HCT116 (cell line): ENCODE measurements around the gene ACAP3.

Source experiments
- ATF3 ChIP-seq: IDR thresholded peaks from 2 replicates; pipeline ENCODE4 v1.6.1; 2012
- CEBPB ChIP-seq: IDR thresholded peaks from 2 replicates; pipeline ENCODE4 v1.6.1; 2012; ENCODE audit warnings: low read depth
- CTCF ChIP-seq, 3 experiments: fragments of 200-600 bp in 1 of 3; sonication (generic) in 1 of 3; IDR thresholded peaks in 2 of 3; conservative IDR thresholded peaks in 1 of 3; 2 replicates each; pipeline ENCODE4 v1.5.1; 2012 to 2017; ENCODE audit warnings: low read depth in 2 of 3, low read length in 2 of 3, antibody characterized with exemption in 1 of 3, borderline replicate concordance in 1 of 3, control low read depth in 1 of 3, mild to moderate bottlenecking in 1 of 3, mixed read lengths in 1 of 3, mixed run types in 1 of 3, moderate library complexity in 1 of 3; ENCODE audit not compliant: insufficient read depth in 1 of 3
- EZH2 ChIP-seq: fragments of 200-600 bp; sonication (generic); IDR thresholded peaks from 2 replicates; pipeline ENCODE4 v1.6.1; 2017; ENCODE audit warnings: antibody characterized with exemption, mixed run types
- EZH2phosphoT487 ChIP-seq: fragments of 200-600 bp; IDR thresholded peaks from 2 replicates; pipeline ENCODE4 v1.6.1; 2018; ENCODE audit warnings: antibody characterized with exemption, borderline replicate concordance
- JUND ChIP-seq: IDR thresholded peaks from 2 replicates; pipeline ENCODE4 v1.6.1; 2012
- POLR2A ChIP-seq: IDR thresholded peaks from 2 replicates; pipeline ENCODE4 v1.7.0; 2011; ENCODE audit warnings: borderline replicate concordance; ENCODE audit not compliant: insufficient read depth, insufficient read length; ENCODE audit errors: extremely low read depth
- POLR2AphosphoS5 ChIP-seq: IDR thresholded peaks from 2 replicates; pipeline ENCODE4 v1.6.1; 2011; ENCODE audit warnings: mild to moderate bottlenecking, low read depth, low read length, moderate library complexity
- TCF7L2 ChIP-seq: IDR thresholded peaks from 2 replicates; pipeline ENCODE4 v1.7.0; 2011; ENCODE audit warnings: borderline replicate concordance, inconsistent platforms; ENCODE audit not compliant: insufficient read depth, insufficient read length; ENCODE audit errors: extremely low read depth
- ZBTB33 ChIP-seq: IDR thresholded peaks from 2 replicates; pipeline ENCODE4 v1.6.1; 2011; ENCODE audit warnings: mild to moderate bottlenecking, low read length, moderate library complexity; ENCODE audit not compliant: insufficient replicate concordance; ENCODE audit errors: extremely low read depth

GRCh38 chr1:1243807-1244191 is 63.9 kb downstream of the ACAP3 start:
- TF ChIP-seq POLR2A, result no peak
- TF ChIP-seq CTCF (IDR thresholded peaks at IDR 0.05 in 2 of 3, conservative IDR thresholded peaks at IDR 0.05 in 1 of 3; ENCODE audit: borderline replicate concordance in 1 of 3, insufficient read depth in 1 of 3, low read depth in 2 of 3, low read length in 2 of 3), result no peak
- no peak for TF ChIP-seq EZH2
- TF ChIP-seq ATF3, result no peak
- TF ChIP-seq ZBTB33, result no peak
- no peak for TF ChIP-seq JUND
- no peak for TF ChIP-seq EZH2phosphoT487
- no peak for TF ChIP-seq POLR2AphosphoS5
- no peak for TF ChIP-seq CEBPB
- TF ChIP-seq TCF7L2, result no peak
